ENCODE results near the gene ULBP1. TPM values are rescaled to one million over a fixed set of nuclear protein-coding genes. Genes with fewer than 3 reads are reported as not detected.
"Not testable (repeated sequence)": the region's sequence is repeated elsewhere in the genome, so short reads cannot be mapped to it uniquely, and the experiment has no call there.

Gene ULBP1
- total RNA-seq, 1 donor, result 1.7 TPM

- no peak overlapping the region for H3K4me3 ChIP-seq (ENCODE audit: low read depth, low read length)
- no peak for TF ChIP-seq CTCF (IDR thresholded peaks at IDR 0.05; ENCODE audit: insufficient read depth, low read length)
- no peak for DNase-seq (ENCODE audit: low read depth)
Measured at GRCh38 chr6:149990212-149990660, 26.5 kb downstream of the ULBP1 start.

- H3K4me3 ChIP-seq (ENCODE audit: low read depth, low read length), result no peak overlapping the region
- no peak for DNase-seq (ENCODE audit: low read depth)
- no peak for TF ChIP-seq CTCF (IDR thresholded peaks at IDR 0.05; ENCODE audit: insufficient read depth, low read length)
Measured at GRCh38 chr6:149990661-149991471, 27.1 kb downstream of the ULBP1 start.

GRCh38 chr6:149991472-149991795 lies 27.7 kb downstream of the ULBP1 start:
- H3K4me3 ChIP-seq (ENCODE audit: low read depth, low read length); DNase-seq (ENCODE audit: low read depth): not testable (repeated sequence)

GRCh38 chr6:149991838-149992237 lies 28.1 kb downstream of the ULBP1 start:
- DNase-seq (ENCODE audit: low read depth), result no peak
- no peak for TF ChIP-seq CTCF (IDR thresholded peaks at IDR 0.05; ENCODE audit: insufficient read depth, low read length)
- no peak overlapping the region for H3K4me3 ChIP-seq (ENCODE audit: low read depth, low read length)

GRCh38 chr6:149995235-149995750 lies 31.6 kb downstream of the ULBP1 start:
- TF ChIP-seq CTCF (IDR thresholded peaks at IDR 0.05; ENCODE audit: insufficient read depth, low read length), result no peak
- H3K4me3 ChIP-seq (ENCODE audit: low read depth, low read length), result no peak overlapping the region
- DNase-seq (ENCODE audit: low read depth), result no peak

GRCh38 chr6:149995971-149996370 lies 32.2 kb downstream of the ULBP1 start:
- no peak for DNase-seq (ENCODE audit: low read depth)
- TF ChIP-seq CTCF (IDR thresholded peaks at IDR 0.05; ENCODE audit: insufficient read depth, low read length), result no peak

GRCh38 chr6:149999636-150000035 lies 35.9 kb downstream of the ULBP1 start:
- TF ChIP-seq CTCF (IDR thresholded peaks at IDR 0.05; ENCODE audit: insufficient read depth, low read length), result no peak
- no peak overlapping the region for H3K4me3 ChIP-seq (ENCODE audit: low read depth, low read length)
- no peak for DNase-seq (ENCODE audit: low read depth)

More at GRCh38 chr6:149995971-149996370, 32.2 kb downstream of the ULBP1 start:
- H3K4me3 ChIP-seq (ENCODE audit: low read depth, low read length), result no peak overlapping the region

Data from fibroblast of the aortic adventitia (primary cell).